HPDE6-E6E7 (cell line): ENCODE measurements around the gene ALDH1A2.
"Not testable (repeated sequence)": the region's sequence is repeated elsewhere in the genome, so short reads cannot be mapped to it uniquely, and the experiment has no call there.

Experiments used
- DNase-seq: peaks from one replicate; pipeline ENCODE4 v3.0.0; 2011; ENCODE audit warnings: missing footprints; ENCODE audit errors: extremely low spot score

The ALDH1A2 gene

DNA sequence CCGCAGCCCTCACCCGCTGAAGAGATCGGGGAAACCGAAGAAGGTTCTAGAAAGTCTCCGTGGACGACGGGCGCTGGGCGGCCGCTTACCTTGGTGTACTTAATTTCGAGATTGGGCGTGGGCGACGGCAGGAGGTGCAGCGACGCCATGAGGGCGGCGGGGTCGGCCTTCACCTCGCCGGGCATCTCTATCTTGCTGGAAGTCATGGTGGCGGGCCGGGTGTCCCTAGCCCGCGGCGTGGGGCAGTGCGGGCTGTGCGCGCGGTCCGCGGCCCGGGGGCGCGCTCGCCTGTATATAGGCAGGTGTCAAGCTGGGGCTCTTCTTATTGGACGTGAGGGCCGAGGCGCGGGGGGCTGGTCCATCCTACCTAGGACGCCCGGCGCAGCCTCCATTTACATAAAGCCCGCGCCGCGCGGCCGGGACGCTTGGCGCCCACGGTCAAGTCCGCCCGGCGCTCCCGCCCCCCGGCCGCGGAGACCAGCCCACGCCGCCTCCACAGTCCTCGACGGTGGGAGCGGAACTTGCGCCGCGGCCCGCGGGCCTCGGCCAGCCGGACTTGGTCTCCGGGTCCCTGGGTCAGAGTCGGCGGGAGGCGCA, at the start of gene ALDH1A2:
TSS of gene ALDH1A2 (minus strand) at position 267 of the 597 bp plus-strand sequence. CDS start at position 206, 61 bp downstream.
- DNase-seq: no peak

- DNase-seq: no peak
Observed at GRCh38 chr15:58114812-58115211, 49.3 kb upstream of the ALDH1A2 start.

DNA sequence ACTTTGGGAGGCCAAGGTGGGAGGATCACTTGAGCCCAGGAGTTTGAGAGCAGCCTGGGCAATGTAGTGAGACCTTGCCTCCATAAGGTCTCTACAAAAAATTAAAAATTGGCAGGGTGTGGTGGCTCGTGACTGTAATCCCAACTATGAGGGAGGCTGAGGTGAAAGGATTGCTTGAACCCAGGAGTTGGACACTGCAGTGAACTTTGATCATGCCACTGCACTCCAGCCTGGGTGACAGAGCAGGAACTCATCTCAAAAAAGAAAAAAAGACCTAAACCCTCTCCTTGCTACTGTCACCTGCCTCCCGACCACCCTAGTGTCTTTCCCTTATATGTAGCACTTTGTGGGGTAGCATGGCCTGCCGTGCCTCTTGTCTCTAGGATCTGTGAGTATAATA, 48.9 kb upstream of the ALDH1A2 start:
- DNase-seq: no peak

- not testable (repeated sequence) for DNase-seq
Observed at GRCh38 chr15:58113358-58113757, 47.8 kb upstream of the ALDH1A2 start.

DNA sequence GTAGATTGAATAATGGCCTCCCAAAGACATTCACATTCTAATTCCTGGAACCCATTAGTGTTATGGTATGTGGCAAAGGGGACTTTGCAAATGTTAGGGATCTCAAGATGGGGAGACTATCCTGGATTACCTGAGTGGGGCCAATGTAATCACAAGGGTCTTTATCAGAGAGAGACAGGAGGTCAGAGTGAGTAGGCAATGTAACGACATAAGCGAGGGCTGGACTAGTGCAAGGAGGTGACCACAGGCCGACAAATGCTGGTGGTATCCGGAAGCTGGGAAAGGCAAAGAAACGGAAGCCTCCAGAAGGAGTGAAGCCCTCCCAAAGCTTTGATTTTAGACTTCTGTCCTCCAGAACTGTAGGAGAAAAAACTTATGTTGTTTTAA, 46.2 kb upstream of the ALDH1A2 start:
- DNase-seq: no peak

- no peak for DNase-seq
Observed at GRCh38 chr15:58110999-58111717, 45.6 kb upstream of the ALDH1A2 start.

DNA sequence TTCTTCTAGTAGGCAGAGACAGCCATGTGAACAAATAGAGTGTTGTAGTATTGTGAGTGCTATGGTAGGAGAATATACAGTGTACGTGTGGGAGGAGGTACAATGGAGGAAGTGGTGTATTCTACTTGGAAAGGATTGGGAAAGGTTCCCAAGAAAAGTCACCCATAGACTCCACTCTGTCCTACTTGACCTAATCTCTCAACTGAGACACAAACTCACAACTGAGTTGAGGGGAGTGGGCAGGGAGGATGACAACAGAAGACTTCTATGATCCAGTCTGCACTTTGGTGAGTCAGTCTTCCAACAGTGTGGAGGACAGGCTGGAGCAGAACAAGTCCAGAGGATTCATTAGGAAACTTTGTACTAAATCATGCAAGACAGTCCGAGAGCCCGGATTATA, 43.9 kb upstream of the ALDH1A2 start:
- DNase-seq: no peak

- no peak for DNase-seq
Observed at GRCh38 chr15:58108117-58108516, 42.6 kb upstream of the ALDH1A2 start.

DNA sequence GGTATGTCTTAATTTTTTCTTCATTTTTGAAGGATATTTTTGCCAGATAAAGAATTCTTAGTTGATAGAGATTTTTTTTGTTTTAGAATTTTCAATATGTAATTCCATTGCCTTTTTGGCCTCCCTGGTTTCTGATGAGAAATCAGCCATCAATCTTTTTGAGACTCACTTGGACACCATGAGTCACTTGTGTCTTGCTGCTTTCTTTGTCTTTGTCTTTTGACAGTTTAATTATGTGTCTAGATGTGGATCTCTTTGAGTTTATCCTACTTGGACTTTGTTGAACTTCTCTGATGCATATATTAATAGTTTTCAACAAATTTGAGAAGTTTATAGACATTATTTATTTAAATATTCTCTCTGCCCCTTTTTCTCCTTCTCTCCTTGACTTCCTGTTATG, 38.0 kb upstream of the ALDH1A2 start:
- no peak for DNase-seq

- no peak for DNase-seq
Observed at GRCh38 chr15:58096529-58097084, 31.1 kb upstream of the ALDH1A2 start.

GRCh38 chr15:58095415-58095814, 29.9 kb upstream of the ALDH1A2 start:
- no peak for DNase-seq

DNA sequence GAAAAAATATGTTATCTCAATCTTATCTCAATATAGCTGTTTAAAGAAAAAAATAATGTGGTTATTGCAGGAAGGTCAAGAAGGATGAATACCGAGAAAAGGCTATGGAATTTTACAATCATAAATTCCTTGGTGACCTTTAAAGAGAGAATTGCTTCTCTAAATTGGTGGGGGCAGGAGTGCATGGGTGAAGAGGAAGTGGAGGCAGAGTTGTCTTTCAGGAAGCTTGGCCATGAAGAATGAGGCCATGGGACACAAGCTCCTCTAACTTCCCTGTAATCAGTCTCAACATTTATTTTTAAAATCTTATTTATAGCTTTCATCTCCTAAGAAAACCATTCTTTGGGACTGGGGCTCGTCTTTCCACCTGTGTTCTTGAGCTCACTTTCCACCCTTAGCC, 22.4 kb upstream of the ALDH1A2 start:
- DNase-seq: no peak

DNA sequence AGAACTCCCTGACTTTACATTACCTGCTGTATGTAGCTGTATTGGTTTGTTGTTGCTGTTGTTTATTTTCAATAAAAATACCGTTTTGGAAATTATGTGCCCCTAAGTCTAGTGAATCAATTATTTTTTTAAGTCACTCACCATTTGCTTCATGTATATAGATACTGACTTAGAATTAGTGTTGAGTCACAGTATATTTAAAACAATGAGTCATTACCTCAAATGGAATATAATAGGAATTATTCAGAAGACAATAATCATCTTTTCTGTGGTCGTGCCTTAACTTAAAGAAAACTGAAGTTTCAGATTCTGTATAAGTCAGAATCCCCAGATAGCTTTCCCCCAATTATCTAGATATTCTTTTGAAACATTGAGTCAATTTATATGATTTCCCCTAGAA, 21.0 kb upstream of the ALDH1A2 start:
- DNase-seq: no peak

DNA sequence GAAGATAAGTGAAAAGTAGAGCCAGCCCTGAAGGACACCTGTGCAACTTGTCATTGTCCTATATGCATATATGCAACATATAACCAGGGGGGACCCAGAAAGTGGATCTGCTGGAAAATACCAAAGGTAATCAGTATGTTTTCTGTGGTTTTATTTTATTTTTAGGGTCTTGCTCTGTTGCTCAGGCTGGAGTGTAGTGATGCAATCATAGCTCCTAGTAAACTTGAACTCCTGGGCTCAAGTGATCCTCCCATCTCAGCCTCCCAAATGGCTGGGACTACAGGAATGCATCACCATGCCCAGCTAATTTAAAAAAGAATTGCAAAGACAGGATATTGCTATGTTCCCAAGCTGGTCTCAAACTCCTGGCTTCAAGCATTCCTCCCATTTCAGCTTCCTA, 18.0 kb upstream of the ALDH1A2 start:
- DNase-seq: no peak

- no peak for DNase-seq
Observed at GRCh38 chr15:58081891-58082290, 16.4 kb upstream of the ALDH1A2 start.

DNA sequence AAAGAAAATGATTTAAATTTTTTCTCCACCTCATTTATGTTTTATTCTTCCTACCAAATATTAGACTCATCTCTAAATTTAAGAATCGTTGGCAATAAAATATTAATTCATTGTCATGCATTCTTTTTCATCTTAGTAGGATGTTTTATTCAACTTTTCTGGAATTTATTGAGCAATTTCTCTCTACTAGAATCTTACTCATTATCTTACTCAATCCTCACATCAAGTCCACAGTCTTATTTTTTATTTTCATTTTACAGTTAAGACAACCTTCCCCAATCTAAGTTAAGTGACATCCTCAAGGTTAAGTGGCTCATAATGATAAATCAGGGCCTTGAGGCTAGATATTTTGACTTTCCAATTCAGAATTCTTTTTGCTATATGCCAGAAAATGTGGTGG, 15.9 kb upstream of the ALDH1A2 start:
- no peak for DNase-seq

DNA sequence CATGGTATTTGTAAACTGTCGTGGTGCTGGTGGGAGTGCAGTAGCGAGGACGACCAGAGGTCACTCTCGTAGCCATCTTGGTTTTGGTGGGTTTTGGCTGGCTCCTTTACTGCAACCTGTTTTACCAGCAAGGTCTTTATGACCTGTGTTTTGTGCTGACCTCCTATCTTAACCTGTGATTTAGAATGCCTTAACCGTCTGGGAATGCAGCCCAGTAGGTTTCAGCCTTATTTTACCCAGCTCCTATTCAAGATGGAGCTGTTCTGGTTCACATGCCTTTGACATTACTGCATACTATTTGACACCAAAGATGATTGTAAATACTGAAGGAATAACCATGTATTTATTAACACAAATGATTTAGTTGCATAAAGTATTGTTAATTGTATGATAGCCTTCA, 15.4 kb upstream of the ALDH1A2 start:
- DNase-seq: not testable (repeated sequence)

- no peak for DNase-seq
Observed at GRCh38 chr15:58080398-58080797, 14.9 kb upstream of the ALDH1A2 start.

DNA sequence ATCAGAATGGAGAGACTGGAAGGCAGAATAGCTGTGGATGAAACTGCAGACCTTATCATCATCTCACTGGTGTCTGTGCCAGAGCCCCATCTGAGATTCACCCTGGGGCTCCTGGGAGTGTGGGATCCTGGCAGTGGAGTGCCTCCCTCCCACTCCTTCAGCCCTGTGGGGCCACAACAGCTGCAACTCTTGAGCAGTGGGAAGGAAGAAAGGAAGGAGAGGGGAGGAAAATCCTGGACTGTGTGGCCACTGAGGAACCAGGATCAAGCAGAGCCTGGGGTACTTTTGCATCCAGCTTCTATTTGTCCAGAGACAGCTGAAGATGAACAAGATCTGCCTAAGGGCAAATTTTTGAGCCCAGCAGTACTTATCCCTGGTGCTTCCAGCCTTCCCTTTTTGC, 13.1 kb upstream of the ALDH1A2 start:
- DNase-seq: no peak

- no peak for DNase-seq
Observed at GRCh38 chr15:58077427-58077826, 11.9 kb upstream of the ALDH1A2 start.

- DNase-seq: no peak
Observed at GRCh38 chr15:58074452-58074851, 8.9 kb upstream of the ALDH1A2 start.

DNA sequence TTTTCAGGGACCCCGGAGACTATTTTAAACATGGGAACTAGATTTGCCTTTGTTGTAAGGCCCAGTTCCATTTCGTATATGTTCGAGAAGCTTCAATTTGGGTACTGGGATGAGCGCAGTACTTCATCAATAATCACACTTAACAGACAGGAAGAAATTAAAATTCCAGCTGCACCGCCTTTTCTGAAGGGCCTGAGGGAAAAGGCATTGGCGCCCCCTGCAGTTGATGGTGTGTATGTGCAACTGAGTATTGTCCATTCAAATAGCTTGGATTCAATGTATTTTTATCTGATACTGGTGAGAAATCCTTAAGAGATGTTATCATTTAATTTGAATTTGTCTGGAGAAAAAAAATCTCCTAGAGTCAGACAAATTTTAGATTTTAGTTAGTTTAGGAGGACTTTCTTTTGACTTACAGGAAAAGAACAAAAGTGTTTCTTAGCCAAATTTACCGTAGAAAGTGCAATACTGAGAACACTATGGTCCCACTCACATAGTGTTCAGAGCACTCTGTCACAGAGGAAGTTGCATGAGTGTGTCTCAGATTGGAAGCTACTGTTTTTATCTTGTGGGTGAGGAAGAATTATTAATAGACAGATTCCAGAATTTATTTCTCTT, 5.4 kb upstream of the ALDH1A2 start:
- no peak for DNase-seq

GRCh38 chr15:58069008-58069407, 3.5 kb upstream of the ALDH1A2 start:
- no peak for DNase-seq
